ENCODE data around the gene DNAJC28. TPM values are rescaled to one million over a fixed set of nuclear protein-coding genes. Genes with fewer than 3 reads are reported as not detected.

Gene DNAJC28
- total and polyA plus RNA-seq, 3 donors from 2014 or later = 7.3 to 9.3 (median 9.3) TPM

DNA sequence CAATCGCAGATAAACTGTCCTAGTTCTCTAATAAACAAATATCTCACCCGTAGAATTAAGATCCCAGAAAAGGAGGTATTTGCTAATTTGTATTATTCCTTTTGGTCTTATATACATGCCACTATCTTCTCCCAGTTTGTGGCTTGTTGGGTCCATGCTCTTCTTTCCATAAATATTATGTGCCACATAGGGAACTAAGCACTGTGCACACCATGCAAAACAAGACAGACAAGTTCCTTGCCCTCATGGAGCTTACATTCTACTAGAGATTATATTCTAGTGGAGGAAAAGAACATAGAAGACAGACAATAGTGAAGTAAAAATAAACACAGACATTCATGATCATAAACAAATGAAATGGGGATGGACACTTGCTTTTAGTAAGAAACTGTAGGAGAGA lies 45.7 kb upstream of the DNAJC28 start:
- Histone ChIP-seq H3K4me1 (peaks cover 6% of the 10 kb centered on the region), H3K27me3 (no peaks in the 10 kb centered on the region), H3K4me3 (no peak overlapping the region), H3K9me3 (no peaks in the 10 kb centered on the region), H3K36me3 (ENCODE audit: low read depth, missing control alignments) (no peaks in the 10 kb centered on the region), H3K27ac (no peak overlapping the region)
- intact Hi-C loops (cut with DNase I; ENCODE audit: low total_unique reads) = no loop called here
- 87 to 92% methylated on average over 2 of the region's 2 CpGs for WGBS, 2 donors
- no peak for DNase-seq
- TF ChIP-seq CTCF (IDR thresholded peaks at IDR 0.05) (no peak), POLR2A (IDR thresholded peaks at IDR 0.05) (no peak)

GRCh38 chr21:33531007-33531406 lies 39.5 kb upstream of the DNAJC28 start:
- H3K36me3 ChIP-seq (ENCODE audit: low read depth, missing control alignments) = no peaks in the 10 kb centered on the region
- H3K27ac ChIP-seq = no peak overlapping the region
- DNase-seq = no peak
- WGBS, 2 donors = 89 to 91% methylated on average over 3 of the region's 3 CpGs
- no peaks in the 10 kb centered on the region for H3K27me3 ChIP-seq
- no peak for TF ChIP-seq CTCF (IDR thresholded peaks at IDR 0.05)
- no peak for TF ChIP-seq POLR2A (IDR thresholded peaks at IDR 0.05)
- H3K4me3 ChIP-seq = no peak overlapping the region
- H3K9me3 ChIP-seq = no peaks in the 10 kb centered on the region
- no peaks in the 10 kb centered on the region for H3K4me1 ChIP-seq
- intact Hi-C loops (cut with DNase I; ENCODE audit: low total_unique reads) = no loop called here

DNA sequence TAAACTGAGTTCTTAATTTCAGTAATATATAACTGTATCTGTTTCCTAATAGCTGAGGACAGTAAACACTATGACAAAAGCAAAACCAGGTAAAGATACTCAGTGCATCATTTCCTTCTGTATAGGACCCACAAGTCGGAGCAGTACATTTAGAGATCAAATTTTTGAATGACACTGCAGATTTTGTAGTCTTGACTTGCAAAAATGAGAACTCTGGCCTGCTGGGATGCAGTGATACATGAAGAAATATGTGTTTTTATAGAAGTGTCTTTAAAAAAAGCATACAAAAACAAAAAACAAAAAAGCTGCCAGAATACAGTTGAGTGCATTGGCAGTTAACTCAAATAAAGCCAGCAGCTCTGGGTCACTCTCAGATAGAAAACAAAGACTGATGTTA lies 31.4 kb upstream of the DNAJC28 start:
- intact Hi-C loops (cut with DNase I; ENCODE audit: low total_unique reads) = no loop called here
- Histone ChIP-seq H3K9me3 (no peaks in the 10 kb centered on the region), H3K27me3 (no peaks in the 10 kb centered on the region), H3K4me1 (no peaks in the 10 kb centered on the region), H3K27ac (no peak overlapping the region), H3K4me3 (no peak overlapping the region), H3K36me3 (ENCODE audit: low read depth, missing control alignments) (no peaks in the 10 kb centered on the region)
- TF ChIP-seq POLR2A (IDR thresholded peaks at IDR 0.05) (no peak), CTCF (IDR thresholded peaks at IDR 0.05) (no peak)
- WGBS, 2 donors = 73 to 77% methylated on average over 1 of the region's 1 CpG
- no peak for DNase-seq

DNA sequence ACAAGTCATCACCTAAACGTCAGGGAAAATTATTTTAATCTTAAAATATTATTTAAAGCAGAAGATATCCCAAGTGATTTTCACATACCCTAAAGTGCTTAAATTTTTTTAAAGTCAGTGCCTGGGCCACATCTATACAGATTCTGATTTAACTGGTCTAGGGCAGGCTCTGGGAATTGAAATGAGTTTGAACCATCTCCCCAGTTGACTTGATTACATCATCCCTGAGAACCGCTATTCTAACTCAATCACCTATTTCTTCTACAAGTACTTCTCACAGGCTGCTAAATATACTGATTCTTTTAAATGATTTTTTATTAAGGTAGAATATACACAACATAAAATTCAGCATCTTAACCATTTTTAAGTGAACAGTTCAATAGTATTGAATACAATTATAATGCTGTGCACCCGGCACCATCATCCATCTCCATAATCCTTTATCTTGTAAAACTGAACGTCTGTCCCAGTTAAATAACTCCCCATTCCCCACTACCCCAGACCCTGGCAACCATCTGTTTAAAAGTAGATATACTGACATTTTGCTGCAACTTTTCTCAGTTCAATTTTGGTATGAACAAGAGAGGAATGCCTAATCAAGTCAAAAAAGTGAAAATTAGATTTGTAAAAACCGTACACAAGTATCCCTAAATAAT lies 30.9 kb upstream of the DNAJC28 start:
- WGBS, 2 donors = 88 to 90% methylated on average over 5 of the region's 5 CpGs
- Histone ChIP-seq H3K4me1 (no peaks in the 10 kb centered on the region), H3K4me3 (no peak overlapping the region), H3K9me3 (no peaks in the 10 kb centered on the region), H3K36me3 (ENCODE audit: low read depth, missing control alignments) (no peaks in the 10 kb centered on the region), H3K27ac (no peak overlapping the region), H3K27me3 (no peaks in the 10 kb centered on the region)
- no peak for DNase-seq
- intact Hi-C loops (cut with DNase I; ENCODE audit: low total_unique reads) = no loop called here
- TF ChIP-seq CTCF (IDR thresholded peaks at IDR 0.05) (no peak), POLR2A (IDR thresholded peaks at IDR 0.05) (no peak)

DNA sequence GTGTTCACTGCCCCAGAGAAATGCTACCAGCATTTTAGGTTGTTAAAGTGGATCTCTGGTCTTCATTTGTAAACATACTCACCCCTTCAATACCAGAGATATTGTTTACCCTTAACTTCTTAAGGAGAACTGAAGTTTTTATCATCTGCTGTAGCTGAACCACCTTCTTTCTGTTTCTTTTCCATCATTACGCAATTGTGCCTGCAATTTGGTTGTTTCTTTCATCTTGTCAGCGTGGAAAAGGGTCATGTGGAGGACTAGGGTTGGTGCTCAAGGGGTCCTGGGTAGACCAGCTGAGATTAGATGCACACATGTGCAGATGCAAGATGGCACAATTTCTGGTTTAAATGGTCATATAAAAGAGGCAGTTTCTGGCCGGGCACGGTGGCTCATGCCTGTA lies 27.4 kb upstream of the DNAJC28 start:
- Histone ChIP-seq H3K9me3 (no peaks in the 10 kb centered on the region), H3K4me1 (no peaks in the 10 kb centered on the region), H3K27ac (no peak overlapping the region), H3K27me3 (no peaks in the 10 kb centered on the region), H3K36me3 (ENCODE audit: low read depth, missing control alignments) (no peaks in the 10 kb centered on the region), H3K4me3 (no peak overlapping the region)
- 91 to 95% methylated on average over 4 of the region's 4 CpGs for WGBS, 2 donors
- no peak for DNase-seq
- no peak for TF ChIP-seq POLR2A (IDR thresholded peaks at IDR 0.05)
- intact Hi-C loops (cut with DNase I; ENCODE audit: low total_unique reads) = no loop called here

Measured in testis (tissue), 3 donors.